Psoas muscle (tissue), 8 donors: ENCODE data around the gene TNS2. TPM values are rescaled to one million over a fixed set of nuclear protein-coding genes. Genes with fewer than 3 reads are reported as not detected.

Experiments used
- ATAC-seq, 4 donors: fragments of 200-7000 bp; cut with Tn5 transposase; one replicate each; pipeline ENCODE4 v1.9.1; 2020; ENCODE audit warnings: moderate library complexity in 3 of 4, mild to moderate bottlenecking in 2 of 4
- DNase-seq, 2 donors: peaks; one replicate each; pipeline ENCODE4 v3.0.0-alpha.2; 2020
- H3K27ac ChIP-seq: fragments of 200-600 bp; one replicate; pipeline ENCODE4 v1.8.0; 2022
- H3K27me3 ChIP-seq, 3 donors: fragments of 200-600 bp in 1 of 3; one replicate each; pipeline versions ENCODE4 v1.6.1 to v1.8.0; 2013 to 2022; ENCODE audit warnings: low read length in 2 of 3, mild to moderate bottlenecking in 2 of 3, moderate library complexity in 1 of 3; ENCODE audit not compliant: insufficient read depth in 3 of 3
- H3K36me3 ChIP-seq, 2 donors: fragments of 200-600 bp in 1 of 2; one replicate each; pipeline versions ENCODE4 v1.6.1 to v1.8.0; 2013 to 2022; ENCODE audit warnings: low read depth in 1 of 2, mild to moderate bottlenecking in 1 of 2, moderate library complexity in 1 of 2; ENCODE audit not compliant: insufficient read depth in 1 of 2
- H3K4me1 ChIP-seq: fragments of 200-600 bp; one replicate; pipeline ENCODE4 v1.8.0; 2022
- H3K4me3 ChIP-seq: fragments of 200-600 bp; one replicate; pipeline ENCODE4 v1.8.0; 2022; ENCODE audit warnings: mild to moderate bottlenecking
- H3K9me3 ChIP-seq: fragments of 200-600 bp; one replicate; pipeline ENCODE4 v1.8.0; 2022
- CTCF ChIP-seq: fragments of 200-600 bp; IDR thresholded peaks from one replicate; pipeline ENCODE4 v1.8.0; 2022; ENCODE audit warnings: antibody characterized with exemption
- WGBS, 3 donors: extraction: QIAGEN DNeasy Blood & Tissue Kit; methylation state at CpG; one replicate each; pipeline versions ENCODE4 v1.1.6 to v1.1.7; 2013; 5-methylcytosine and 5-hydroxymethylcytosine counted together
- intact Hi-C, 2 donors: fragments of 100-400 bp; cut with DNase I; formaldehyde crosslinking; loops; one replicate each; pipeline versions ENCODE4 v1.11.0 to v1.14.2; 2022
- polyA plus RNA-seq, 3 donors: library from polyadenylated mRNA; stranded (reverse); fragments of 200-250 nt; gene quantifications; one replicate each; pipeline ENCODE4 v1.2.3, GENCODE V29; 2013
- total RNA-seq, 4 donors: library from RNA; stranded (reverse); fragmentation: NEBNext Ultra II Directional in 2 of 4; extraction: Animal tissue kit (Norgen Biotek cat#: 25700) in 2 of 4; gene quantifications; one replicate each; pipeline versions ENCODE4 v1.2.1 to v1.2.4, GENCODE V29; 2021 to 2023
- donor health status: healthy with polysubstance abuse.
- donor health status: DM: no; HTN: no; CAD: no; lungs with moderate emphysema.
- donor health status: Bipolar disorder and iron deficiency.
- donor health status: healthy.
- donor health status: DM: yes; HTN: yes; CAD: no.
- donor health status: DM: no; HTN: no; CAD: no.
- donor health status: DM: no; HTN: no; CAD: no.
- donor health status: DM: yes; HTN: yes; CAD: no.

The TNS2 gene
- total and polyA plus RNA-seq, 7 donors = 37.7 to 132 (median 48.9) TPM

- Histone ChIP-seq H3K9me3 (no peaks in the 10 kb centered on the region), H3K27ac (no peak overlapping the region), H3K4me1 (peaks cover 45% of the 10 kb centered on the region), H3K4me3 (no peak overlapping the region), H3K36me3 (peaks cover 0 to 73% of the 10 kb centered on the region in 2 donors), H3K27me3 (no peaks in the 10 kb centered on the region)
- DNase-seq (peak; percentile 12 to 41), ATAC-seq (no peak)
- WGBS, 3 donors = 82 to 87% (median 86%) methylated on average over 7 of the region's 7 CpGs
- intact Hi-C loops = no loop called here
- TF ChIP-seq CTCF = no peak
Measured at GRCh38 chr12:53056901-53057300, 7.0 kb downstream of the TNS2 start.

GRCh38 chr12:53057816-53058500 is 8.1 kb downstream of the TNS2 start:
- H3K4me3 ChIP-seq = no peak overlapping the region
- intact Hi-C loops = no loop called here
- H3K36me3 ChIP-seq = peaks cover 0 to 84% of the 10 kb centered on the region in 2 donors
- peaks cover 42% of the 10 kb centered on the region for H3K4me1 ChIP-seq
- DNase-seq = peak in 1 of 2 donors; percentile 12
- TF ChIP-seq CTCF = no peak
- H3K27ac ChIP-seq = no peak overlapping the region
- 84 to 86% (median 86%) methylated on average over 13 of the region's 13 CpGs for WGBS, 3 donors
- H3K27me3 ChIP-seq = no peaks in the 10 kb centered on the region
- H3K9me3 ChIP-seq = no peaks in the 10 kb centered on the region
- no peak for ATAC-seq

DNA sequence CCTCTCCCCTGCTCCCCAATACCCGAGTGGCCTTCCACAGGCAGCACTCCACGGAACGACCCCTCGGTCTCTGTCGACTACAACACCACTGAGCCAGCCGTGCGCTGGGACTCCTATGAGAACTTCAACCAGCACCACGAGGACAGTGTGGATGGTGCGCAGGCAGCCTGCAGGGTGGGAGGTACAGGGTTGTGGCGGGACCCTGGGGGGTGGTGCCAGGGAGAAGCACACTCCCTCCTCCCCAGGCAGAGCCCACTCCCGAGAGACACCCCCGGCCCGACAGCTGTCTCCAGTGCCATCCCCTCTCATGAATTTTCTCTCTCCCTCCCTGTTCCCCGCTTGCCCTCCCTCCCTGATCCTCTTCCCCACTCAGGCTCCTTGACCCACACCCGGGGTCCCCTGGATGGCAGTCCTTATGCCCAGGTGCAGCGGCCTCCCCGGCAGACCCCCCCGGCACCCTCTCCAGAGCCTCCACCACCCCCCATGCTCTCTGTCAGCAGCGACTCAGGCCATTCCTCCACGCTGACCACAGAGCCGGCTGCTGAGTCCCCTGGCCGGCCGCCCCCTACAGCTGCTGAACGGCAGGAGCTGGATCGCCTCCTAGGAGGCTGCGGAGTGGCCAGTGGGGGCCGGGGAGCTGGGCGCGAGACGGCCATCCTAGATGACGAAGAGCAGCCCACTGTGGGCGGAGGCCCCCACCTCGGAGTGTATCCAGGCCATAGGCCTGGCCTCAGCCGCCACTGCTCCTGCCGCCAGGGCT is 9.0 kb downstream of the TNS2 start:
- Histone ChIP-seq H3K9me3 (no peaks in the 10 kb centered on the region), H3K36me3 (peaks cover 0 to 90% of the 10 kb centered on the region in 2 donors), H3K4me1 (peaks cover 34% of the 10 kb centered on the region), H3K4me3 (no peak overlapping the region), H3K27ac (no peak overlapping the region), H3K27me3 (no peaks in the 10 kb centered on the region)
- DNase-seq (peak; percentile 31 to 57), ATAC-seq (no peak)
- WGBS, 3 donors = 69 to 76% (median 73%) methylated on average over 31 to 35 of the region's 35 CpGs
- no peak for TF ChIP-seq CTCF
- intact Hi-C loops = no loop called here

- Histone ChIP-seq H3K27me3 (no peaks in the 10 kb centered on the region), H3K4me3 (no peak overlapping the region), H3K36me3 (peaks cover 0 to 97% of the 10 kb centered on the region in 2 donors), H3K4me1 (peaks cover 27% of the 10 kb centered on the region), H3K9me3 (no peaks in the 10 kb centered on the region), H3K27ac (peak overlapping the region; percentile 24)
- no peak for TF ChIP-seq CTCF
- intact Hi-C loops = no loop called here
- ATAC-seq (no peak), DNase-seq (peak; percentile 21 to 64)
- 88 to 93% (median 89%) methylated on average over 21 to 24 of the region's 24 CpGs for WGBS, 3 donors
Measured at GRCh38 chr12:53059434-53060063, 9.7 kb downstream of the TNS2 start.
